Measurements from ENCODE around the gene DOCK2. TPM values are rescaled to one million over a fixed set of nuclear protein-coding genes. Genes with fewer than 3 reads are reported as not detected.

Gene DOCK2
- total RNA-seq, 2 experiments from 2014 or later, result 318 to 320 TPM

- Mint-ChIP-seq H3K9me3 (ENCODE audit: insufficient read depth) (no peaks in the 10 kb centered on the region), H3K4me3 (no peak overlapping the region), H3K27me3 (ENCODE audit: low read depth) (no peaks in the 10 kb centered on the region), H3K36me3 (ENCODE audit: low read depth) (peaks cover 70% of the 10 kb centered on the region), H3K4me1 (ENCODE audit: low read depth) (peaks cover 85% of the 10 kb centered on the region), H3K27ac (peak overlapping the region; percentile 51)
- ChIA-PET CTCF (interaction anchor here (1.0 to 1.7 kb wide), 2 partner anchors 9 to 24 kb away, joined by 3 to 5 read pairs; partner anchors contain the start of gene DOCK2), POLR2A (interaction anchor here (0.9 to 1.9 kb wide), 4 partner anchors 8 to 63 kb away, joined by 3 to 13 read pairs (median 5); partner anchors contain the start of gene DOCK2)
- DNase-seq (no peak), ATAC-seq (no peak)
Measured at GRCh38 chr5:169646856-169647255, 9.8 kb downstream of the DOCK2 start.

- no peaks in the 10 kb centered on the region for H3K9me3 Mint-ChIP-seq (ENCODE audit: insufficient read depth)
- H3K27me3 Mint-ChIP-seq (ENCODE audit: low read depth), result no peaks in the 10 kb centered on the region
- H3K27ac Mint-ChIP-seq, result peak overlapping the region; percentile 51
- POLR2A ChIA-PET, result interaction anchor here (0.5 to 1.9 kb wide), 6 partner anchors 8 to 833 kb away, joined by 3 to 13 read pairs (median 4); partner anchors contain the start of gene DOCK2
- H3K4me1 Mint-ChIP-seq (ENCODE audit: low read depth), result peaks cover 88% of the 10 kb centered on the region
- DNase-seq, result no peak
- H3K36me3 Mint-ChIP-seq (ENCODE audit: low read depth), result peaks cover 72% of the 10 kb centered on the region
- peak overlapping the region; percentile 6 for H3K4me3 Mint-ChIP-seq
- CTCF ChIA-PET, result interaction anchor here (0.8 to 1.7 kb wide), 2 partner anchors 10 to 23 kb away, joined by 4 to 5 read pairs; no protein-coding TSS in a partner anchor
- no peak for ATAC-seq
Measured at GRCh38 chr5:169647566-169647965, 10.5 kb downstream of the DOCK2 start.

- ChIA-PET POLR2A (interaction anchor here (0.7 to 4.4 kb wide), 4 partner anchors 9 to 54 kb away, joined by 3 to 40 read pairs (median 5); partner anchors contain the start of gene DOCK2), CTCF (interaction anchor here (1.1 kb wide), 1 partner anchor 22 kb away, joined by 3 read pairs; no protein-coding TSS in a partner anchor)
- Mint-ChIP-seq H3K36me3 (ENCODE audit: low read depth) (peaks cover 76% of the 10 kb centered on the region), H3K27me3 (ENCODE audit: low read depth) (no peaks in the 10 kb centered on the region), H3K27ac (peak overlapping the region; percentile 89), H3K4me1 (ENCODE audit: low read depth) (peaks cover 93% of the 10 kb centered on the region), H3K4me3 (no peak overlapping the region), H3K9me3 (ENCODE audit: insufficient read depth) (no peaks in the 10 kb centered on the region)
- DNase-seq (no peak), ATAC-seq (no peak)
Measured at GRCh38 chr5:169648725-169649310, 11.7 kb downstream of the DOCK2 start.

- peak overlapping the region; percentile 42 for H3K4me3 Mint-ChIP-seq
- DNase-seq (no peak), ATAC-seq (peak; percentile 59)
- no peaks in the 10 kb centered on the region for H3K9me3 Mint-ChIP-seq (ENCODE audit: insufficient read depth)
- no peaks in the 10 kb centered on the region for H3K27me3 Mint-ChIP-seq (ENCODE audit: low read depth)
- H3K27ac Mint-ChIP-seq, result peak overlapping the region; percentile 89
- peaks cover 96% of the 10 kb centered on the region for H3K4me1 Mint-ChIP-seq (ENCODE audit: low read depth)
- ChIA-PET CTCF (interaction anchor here (1.3 kb wide), 1 partner anchor 10 kb away, joined by 4 read pairs; no protein-coding TSS in a partner anchor), POLR2A (interaction anchor here (1.2 to 4.4 kb wide), 3 partner anchors 9 to 22 kb away, joined by 4 to 40 read pairs (median 6); partner anchors contain the start of gene DOCK2)
- peaks cover 78% of the 10 kb centered on the region for H3K36me3 Mint-ChIP-seq (ENCODE audit: low read depth)
Measured at GRCh38 chr5:169649486-169649885, 12.4 kb downstream of the DOCK2 start.

- ATAC-seq, result peak; percentile 37
- Mint-ChIP-seq H3K4me1 (ENCODE audit: low read depth) (peaks cover 99% of the 10 kb centered on the region), H3K4me3 (peak overlapping the region; percentile 66), H3K9me3 (ENCODE audit: insufficient read depth) (no peaks in the 10 kb centered on the region), H3K36me3 (ENCODE audit: low read depth) (peaks cover 82% of the 10 kb centered on the region), H3K27me3 (ENCODE audit: low read depth) (no peaks in the 10 kb centered on the region), H3K27ac (peak overlapping the region; percentile 89)
- POLR2A ChIA-PET, result interaction anchor here (2.1 to 4.4 kb wide), 2 partner anchors 11 to 13 kb away, joined by 6 to 40 read pairs; partner anchors contain the start of gene DOCK2
- CTCF ChIA-PET, result interaction anchor here (0.7 to 1.9 kb wide), 4 partner anchors 11 to 105 kb away, joined by 4 to 7 read pairs (median 4); partner anchors contain the start of gene DOCK2
- DNase-seq, result peak; percentile 35
Measured at GRCh38 chr5:169650701-169651331, 13.7 kb downstream of the DOCK2 start.

- ChIA-PET POLR2A (interaction anchor here (0.6 to 4.4 kb wide), 3 partner anchors 14 to 1369 kb away, joined by 3 to 40 read pairs (median 3); partner anchors contain the start of gene DOCK2), CTCF (interaction anchor here (1.4 to 1.9 kb wide), 2 partner anchors 14 to 64 kb away, joined by 4 to 7 read pairs; partner anchors contain the start of gene DOCK2)
- Mint-ChIP-seq H3K4me3 (peak overlapping the region; percentile 66), H3K27ac (peak overlapping the region; percentile 89), H3K36me3 (ENCODE audit: low read depth) (peaks cover 82% of the 10 kb centered on the region), H3K4me1 (ENCODE audit: low read depth) (peaks cover 99% of the 10 kb centered on the region), H3K9me3 (ENCODE audit: insufficient read depth) (no peaks in the 10 kb centered on the region), H3K27me3 (ENCODE audit: low read depth) (no peaks in the 10 kb centered on the region)
- ATAC-seq, result no peak
- DNase-seq, result no peak
Measured at GRCh38 chr5:169651526-169651925, 14.5 kb downstream of the DOCK2 start.

GRCh38 chr5:169652057-169652456 is 15.0 kb downstream of the DOCK2 start:
- no peak for ATAC-seq
- Mint-ChIP-seq H3K9me3 (ENCODE audit: insufficient read depth) (no peaks in the 10 kb centered on the region), H3K36me3 (ENCODE audit: low read depth) (peaks cover 80% of the 10 kb centered on the region), H3K4me1 (ENCODE audit: low read depth) (peaks cover 99% of the 10 kb centered on the region), H3K4me3 (no peak overlapping the region), H3K27ac (peak overlapping the region; percentile 62), H3K27me3 (ENCODE audit: low read depth) (no peaks in the 10 kb centered on the region)
- POLR2A ChIA-PET, result interaction anchor here (1.1 to 4.4 kb wide), 2 partner anchors 15 to 21 kb away, joined by 3 to 40 read pairs; partner anchors contain the start of gene DOCK2
- CTCF ChIA-PET, result interaction anchor here (1.4 to 1.9 kb wide), 2 partner anchors 15 to 65 kb away, joined by 4 to 7 read pairs; partner anchors contain the start of gene DOCK2
- no peak for DNase-seq

GRCh38 chr5:169653091-169653490 is 16.0 kb downstream of the DOCK2 start:
- no peak overlapping the region for H3K4me3 Mint-ChIP-seq
- peak overlapping the region; percentile 29 for H3K27ac Mint-ChIP-seq
- peaks cover 95% of the 10 kb centered on the region for H3K4me1 Mint-ChIP-seq (ENCODE audit: low read depth)
- no peaks in the 10 kb centered on the region for H3K9me3 Mint-ChIP-seq (ENCODE audit: insufficient read depth)
- no peak for ATAC-seq
- DNase-seq, result no peak
- CTCF ChIA-PET, result interaction anchor here (1.4 kb wide), 1 partner anchor 15 kb away, joined by 6 read pairs; no protein-coding TSS in a partner anchor
- H3K36me3 Mint-ChIP-seq (ENCODE audit: low read depth), result peaks cover 78% of the 10 kb centered on the region
- no peaks in the 10 kb centered on the region for H3K27me3 Mint-ChIP-seq (ENCODE audit: low read depth)
- POLR2A ChIA-PET, result interaction anchor here (2.2 kb wide), 1 partner anchor 15 kb away, joined by 7 read pairs; no protein-coding TSS in a partner anchor

GRCh38 chr5:169655353-169655752 is 18.3 kb downstream of the DOCK2 start:
- POLR2A ChIA-PET, result interaction anchor here (2.2 kb wide), 1 partner anchor 17 kb away, joined by 7 read pairs; no protein-coding TSS in a partner anchor
- H3K4me1 Mint-ChIP-seq (ENCODE audit: low read depth), result peaks cover 77% of the 10 kb centered on the region

GRCh38 chr5:169656125-169656901 is 19.2 kb downstream of the DOCK2 start:
- CTCF ChIA-PET, result interaction anchor here (0.9 kb wide), 1 partner anchor 15 kb away, joined by 3 read pairs; no protein-coding TSS in a partner anchor
- ATAC-seq, result peak; percentile 33
- peaks cover 75% of the 10 kb centered on the region for H3K36me3 Mint-ChIP-seq (ENCODE audit: low read depth)

More at GRCh38 chr5:169655353-169655752, 18.3 kb downstream of the DOCK2 start:
- ATAC-seq (peak; percentile 23), DNase-seq (no peak)
- Mint-ChIP-seq H3K4me3 (no peak overlapping the region), H3K27me3 (ENCODE audit: low read depth) (no peaks in the 10 kb centered on the region), H3K9me3 (ENCODE audit: insufficient read depth) (no peaks in the 10 kb centered on the region), H3K27ac (peak overlapping the region; percentile 71), H3K36me3 (ENCODE audit: low read depth) (peaks cover 77% of the 10 kb centered on the region)
- CTCF ChIA-PET, result no interaction called here

More at GRCh38 chr5:169656125-169656901, 19.2 kb downstream of the DOCK2 start:
- H3K27ac Mint-ChIP-seq, result peak overlapping the region; percentile 80
- POLR2A ChIA-PET, result interaction anchor here (0.6 to 1.3 kb wide), 6 partner anchors 9 to 77 kb away, joined by 3 to 5 read pairs (median 4); partner anchors contain the start of gene DOCK2
- no peaks in the 10 kb centered on the region for H3K9me3 Mint-ChIP-seq (ENCODE audit: insufficient read depth)
- H3K27me3 Mint-ChIP-seq (ENCODE audit: low read depth), result no peaks in the 10 kb centered on the region
- H3K4me1 Mint-ChIP-seq (ENCODE audit: low read depth), result peaks cover 68% of the 10 kb centered on the region
- no peak for DNase-seq
- H3K4me3 Mint-ChIP-seq, result no peak overlapping the region
